Measurements from ENCODE around the gene LRRN2.

GRCh38 chr1:204645251-204645650, 40.3 kb downstream of the LRRN2 start:
- TF ChIP-seq RFX5 (IDR thresholded peaks at IDR 0.05; ENCODE audit: borderline replicate concordance, low read depth, low read length) = no peak
- no peak for TF ChIP-seq CHD1 (IDR thresholded peaks at IDR 0.05; ENCODE audit: low read depth, low read length)
- TF ChIP-seq, protein P1, sequence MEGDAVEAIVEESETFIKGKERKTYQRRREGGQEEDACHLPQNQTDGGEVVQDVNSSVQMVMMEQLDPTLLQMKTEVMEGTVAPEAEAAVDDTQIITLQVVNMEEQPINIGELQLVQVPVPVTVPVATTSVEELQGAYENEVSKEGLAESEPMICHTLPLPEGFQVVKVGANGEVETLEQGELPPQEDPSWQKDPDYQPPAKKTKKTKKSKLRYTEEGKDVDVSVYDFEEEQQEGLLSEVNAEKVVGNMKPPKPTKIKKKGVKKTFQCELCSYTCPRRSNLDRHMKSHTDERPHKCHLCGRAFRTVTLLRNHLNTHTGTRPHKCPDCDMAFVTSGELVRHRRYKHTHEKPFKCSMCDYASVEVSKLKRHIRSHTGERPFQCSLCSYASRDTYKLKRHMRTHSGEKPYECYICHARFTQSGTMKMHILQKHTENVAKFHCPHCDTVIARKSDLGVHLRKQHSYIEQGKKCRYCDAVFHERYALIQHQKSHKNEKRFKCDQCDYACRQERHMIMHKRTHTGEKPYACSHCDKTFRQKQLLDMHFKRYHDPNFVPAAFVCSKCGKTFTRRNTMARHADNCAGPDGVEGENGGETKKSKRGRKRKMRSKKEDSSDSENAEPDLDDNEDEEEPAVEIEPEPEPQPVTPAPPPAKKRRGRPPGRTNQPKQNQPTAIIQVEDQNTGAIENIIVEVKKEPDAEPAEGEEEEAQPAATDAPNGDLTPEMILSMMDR (IDR thresholded peaks at IDR 0.05; ENCODE audit: control extremely low read depth in 1 of 3, insufficient read depth in 1 of 3, low read depth in 1 of 3, low read length in 3 of 3) = no peak
- no peak for TF ChIP-seq POLR2A (IDR thresholded peaks at IDR 0.05; ENCODE audit: control extremely low read depth in 1 of 2, low read depth in 2 of 2, low read length in 2 of 2)
- no peak for TF ChIP-seq POLR2AphosphoS5 (IDR thresholded peaks at IDR 0.05; ENCODE audit: low read depth, low read length)
- no peak for TF ChIP-seq RAD21 (IDR thresholded peaks at IDR 0.05 in 1 of 2, conservative IDR thresholded peaks at IDR 0.05 in 1 of 2; ENCODE audit: low read depth in 2 of 2, low read length in 2 of 2)
- no peak for TF ChIP-seq CREB1 (IDR thresholded peaks at IDR 0.05)
- no peak for TF ChIP-seq EP300 (IDR thresholded peaks at IDR 0.05; ENCODE audit: borderline replicate concordance in 1 of 2, low read depth in 2 of 2, low read length in 2 of 2)
- no peak for TF ChIP-seq FOSL1 (IDR thresholded peaks at IDR 0.05; ENCODE audit: insufficient read depth, low read depth, low read length)
